NCI-H524 (cell line): ENCODE results near the gene STIM2.

Experiments used
- DNase-seq, 2 experiments: peaks; one replicate each; lab custom pipeline; 2025; lab: John Stamatoyannopoulos, UW

STIM2 gene

GRCh38 chr4:27040356-27040755, 179.7 kb downstream of the STIM2 start:
- no peak for DNase-seq

- no peak for DNase-seq
These were observed 181.8 kb downstream of the STIM2 start for GRCh38 chr4:27042411-27042810.

- no peak for DNase-seq
These were observed 182.6 kb downstream of the STIM2 start for GRCh38 chr4:27043200-27043599.

- no peak for DNase-seq
These were observed 186.2 kb downstream of the STIM2 start for GRCh38 chr4:27046851-27047250.

GRCh38 chr4:27048429-27049238, 188.0 kb downstream of the STIM2 start:
- peak; percentile 28 to 69 for DNase-seq

- DNase-seq = no peak
These were observed 188.7 kb downstream of the STIM2 start for GRCh38 chr4:27049239-27049829.

GRCh38 chr4:27050731-27051130, 190.1 kb downstream of the STIM2 start:
- no peak for DNase-seq

- DNase-seq = peak in 1 of 2 experiments; percentile 34
These were observed 194.7 kb downstream of the STIM2 start for GRCh38 chr4:27055221-27055760.

GRCh38 chr4:27056281-27056680, 195.6 kb downstream of the STIM2 start:
- DNase-seq = no peak

GRCh38 chr4:27057053-27057452, 196.4 kb downstream of the STIM2 start:
- no peak for DNase-seq

GRCh38 chr4:27057662-27058061, 197.0 kb downstream of the STIM2 start:
- peak in 1 of 2 experiments; percentile 15 for DNase-seq

- no peak for DNase-seq
These were observed 198.3 kb downstream of the STIM2 start for GRCh38 chr4:27058819-27059406.

GRCh38 chr4:27059446-27059845, 198.8 kb downstream of the STIM2 start:
- no peak for DNase-seq

GRCh38 chr4:27062256-27062655, 201.6 kb downstream of the STIM2 start:
- no peak for DNase-seq

GRCh38 chr4:27066591-27066990, 205.9 kb downstream of the STIM2 start:
- no peak for DNase-seq

GRCh38 chr4:27068151-27068867, 207.7 kb downstream of the STIM2 start:
- DNase-seq = no peak
